ENCODE results near the gene TMLHE.
"Not testable (repeated sequence)": the region's sequence is repeated elsewhere in the genome, so short reads cannot be mapped to it uniquely, and the experiment has no call there.

Gene TMLHE

DNA sequence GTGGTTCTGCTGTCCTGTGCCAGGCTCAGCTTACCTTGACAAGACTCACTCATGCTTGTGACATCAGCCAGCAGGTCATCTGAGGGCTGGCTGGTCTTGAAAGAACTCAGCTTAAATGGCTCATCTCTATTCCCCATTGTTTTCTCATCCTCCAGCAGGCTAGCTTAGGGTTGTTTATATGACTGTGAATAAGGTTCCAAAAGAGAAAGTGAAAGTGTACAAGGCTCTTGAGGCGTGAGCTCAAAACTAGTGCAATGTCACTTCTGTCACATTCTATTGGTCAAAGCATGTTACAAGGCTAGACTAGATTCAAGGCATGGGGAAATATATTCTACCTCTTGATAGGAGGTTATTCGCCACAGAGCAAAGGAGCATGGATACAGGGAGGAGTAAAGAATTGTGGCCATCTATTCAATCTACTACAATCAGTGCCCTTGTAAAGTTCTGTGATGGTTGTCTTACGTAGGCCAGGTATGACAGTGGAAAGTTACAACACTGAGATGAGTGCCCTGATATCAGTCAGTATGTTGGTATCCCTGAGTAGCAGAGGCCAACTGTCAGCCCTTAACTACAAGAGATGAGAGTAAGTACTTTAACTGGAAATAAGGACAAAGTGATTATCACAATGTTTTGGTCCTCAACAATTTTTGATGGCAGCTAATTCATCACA lies 19.8 kb upstream of the TMLHE start:
- no peak overlapping the region for H3K4me3 ChIP-seq (replicated peaks; ENCODE audit: low read depth, low read length)

DNA sequence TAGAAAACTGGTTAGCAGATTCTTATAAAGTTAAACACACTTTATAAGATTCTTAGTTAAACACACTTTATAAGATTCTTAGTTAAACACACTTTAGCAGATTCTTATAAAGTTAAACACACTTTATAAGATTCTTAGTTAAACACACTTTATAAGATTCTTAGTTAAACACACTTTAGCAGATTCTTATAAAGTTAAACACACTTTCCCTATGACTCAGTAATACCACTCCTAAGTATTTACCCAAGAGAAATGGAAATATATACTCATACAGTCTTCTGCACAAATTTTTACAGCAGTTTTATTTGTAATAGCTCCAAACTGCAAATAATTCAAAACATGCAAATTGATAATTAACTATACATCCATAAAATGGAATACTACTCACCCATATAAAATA lies 7.4 kb upstream of the TMLHE start:
- H3K36me3 ChIP-seq (ENCODE audit: control insufficient read depth, insufficient read depth, low read length); H3K27me3 ChIP-seq (replicated peaks; ENCODE audit: control insufficient read depth, insufficient read depth, low read length); H3K4me3 ChIP-seq (replicated peaks; ENCODE audit: low read depth, low read length); DNase-seq (ENCODE audit: extremely low read depth, insufficient read length): not testable (repeated sequence)

More for the DNA sequence above, 19.8 kb upstream of the TMLHE start:
- Histone ChIP-seq H3K36me3 (ENCODE audit: control insufficient read depth, insufficient read depth, low read length) (no peaks in the 10 kb centered on the region), H3K27me3 (replicated peaks; ENCODE audit: control insufficient read depth, insufficient read depth, low read length) (no peaks in the 10 kb centered on the region)
- TF ChIP-seq CTCF (IDR thresholded peaks at IDR 0.05; ENCODE audit: insufficient read depth, low read length, poor library complexity, severe bottlenecking): no peak
- DNase-seq (ENCODE audit: extremely low read depth, insufficient read length): peak; percentile 13

DNA sequence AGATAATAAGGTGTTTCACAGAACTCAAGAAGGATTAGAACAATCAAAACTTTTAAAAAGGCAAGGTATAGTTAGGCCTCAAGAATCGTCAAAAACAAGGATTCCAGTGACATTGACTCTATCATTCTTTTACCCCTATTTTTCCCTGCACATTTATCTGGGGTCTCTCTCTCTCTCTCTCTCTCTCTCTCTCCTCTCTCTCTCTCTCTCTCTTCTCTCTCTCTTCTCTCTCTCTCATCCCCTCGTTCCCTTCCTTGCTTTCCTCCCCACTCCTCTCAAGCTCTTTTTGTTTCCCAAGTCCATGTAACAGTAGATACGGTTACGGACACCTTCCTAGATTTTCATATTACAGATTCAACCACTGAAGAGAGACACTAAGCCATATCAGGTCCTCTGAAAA lies 3.2 kb upstream of the TMLHE start:
- no peak for TF ChIP-seq CTCF (IDR thresholded peaks at IDR 0.05; ENCODE audit: insufficient read depth, low read length, poor library complexity, severe bottlenecking)
- Histone ChIP-seq H3K27me3 (replicated peaks; ENCODE audit: control insufficient read depth, insufficient read depth, low read length) (no peaks in the 10 kb centered on the region), H3K4me3 (replicated peaks; ENCODE audit: low read depth, low read length) (no peak overlapping the region), H3K36me3 (ENCODE audit: control insufficient read depth, insufficient read depth, low read length) (no peaks in the 10 kb centered on the region)
- DNase-seq (ENCODE audit: extremely low read depth, insufficient read length): no peak

DNA sequence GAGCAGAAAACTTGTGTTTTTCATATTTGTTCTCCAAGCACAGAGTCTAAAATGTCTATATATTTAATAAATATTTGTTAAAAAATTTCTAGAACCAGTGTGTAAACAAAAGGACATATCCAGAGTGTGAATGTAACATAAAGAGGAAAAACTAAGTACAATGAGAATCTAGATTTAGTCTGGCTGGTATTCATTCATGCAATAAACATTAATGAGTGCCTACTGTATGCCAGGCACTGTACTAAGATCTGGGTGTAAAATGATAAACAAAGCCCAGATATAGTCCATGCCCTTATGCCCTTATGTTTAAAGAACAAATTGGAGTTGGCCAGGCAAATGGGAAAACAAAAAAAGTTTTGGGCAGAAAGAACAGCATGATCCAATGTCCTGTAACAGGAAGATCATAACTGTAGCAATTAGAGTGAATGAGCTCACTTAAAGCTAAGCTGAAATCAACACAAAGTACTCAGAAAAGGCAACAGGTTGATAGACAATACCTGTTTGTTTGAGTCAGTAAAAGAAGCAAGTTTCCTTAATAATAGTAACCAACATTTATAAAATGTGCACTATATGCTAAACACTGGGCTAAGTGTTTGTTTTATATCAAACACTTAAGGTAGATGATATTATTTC lies 1.3 kb upstream of the TMLHE start:
- no peaks in the 10 kb centered on the region for H3K36me3 ChIP-seq (ENCODE audit: control insufficient read depth, insufficient read depth, low read length)
- H3K27me3 ChIP-seq (replicated peaks; ENCODE audit: control insufficient read depth, insufficient read depth, low read length): no peaks in the 10 kb centered on the region
- TF ChIP-seq CTCF (IDR thresholded peaks at IDR 0.05; ENCODE audit: insufficient read depth, low read length, poor library complexity, severe bottlenecking): no peak
- H3K4me3 ChIP-seq (replicated peaks; ENCODE audit: low read depth, low read length): no peak overlapping the region
- no peak for DNase-seq (ENCODE audit: extremely low read depth, insufficient read length)

- H3K36me3 ChIP-seq (ENCODE audit: control insufficient read depth, insufficient read depth, low read length): no peaks in the 10 kb centered on the region
- no peak for DNase-seq (ENCODE audit: extremely low read depth, insufficient read length)
- H3K27me3 ChIP-seq (replicated peaks; ENCODE audit: control insufficient read depth, insufficient read depth, low read length): no peaks in the 10 kb centered on the region
- TF ChIP-seq CTCF (IDR thresholded peaks at IDR 0.05; ENCODE audit: insufficient read depth, low read length, poor library complexity, severe bottlenecking): no peak
- H3K4me3 ChIP-seq (replicated peaks; ENCODE audit: low read depth, low read length): peak overlapping the region; percentile 85
These were observed 1.4 kb downstream of the TMLHE start for GRCh38 chrX:155611302-155611701.

DNA sequence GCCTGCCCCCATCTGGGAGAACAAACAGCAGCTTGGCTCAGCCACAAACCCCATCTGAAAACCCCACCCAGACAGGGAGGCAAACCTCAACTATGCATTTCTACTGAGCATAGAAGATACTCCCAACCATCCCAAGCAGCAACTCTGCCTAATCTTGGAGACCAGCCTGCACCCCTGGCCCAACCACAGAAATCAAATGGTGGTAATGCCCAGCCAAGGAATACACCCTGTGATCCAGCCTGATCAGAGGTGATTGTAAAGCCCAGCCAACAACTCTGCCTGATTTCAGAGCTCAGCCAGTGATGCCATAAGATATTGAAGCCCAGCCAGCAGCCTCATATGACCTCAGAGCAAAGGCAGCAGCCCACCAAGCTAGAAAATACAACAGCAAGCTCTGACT lies 19.8 kb downstream of the TMLHE start:
- no peaks in the 10 kb centered on the region; the same call in 1 of the 2 replicates for H3K36me3 ChIP-seq (ENCODE audit: control insufficient read depth, insufficient read depth, low read length)
- no peak for DNase-seq (ENCODE audit: extremely low read depth, insufficient read length)
- no peaks in the 10 kb centered on the region for H3K27me3 ChIP-seq (replicated peaks; ENCODE audit: control insufficient read depth, insufficient read depth, low read length)
- H3K4me3 ChIP-seq (replicated peaks; ENCODE audit: low read depth, low read length): no peak overlapping the region
- no peak for TF ChIP-seq CTCF (IDR thresholded peaks at IDR 0.05; ENCODE audit: insufficient read depth, low read length, poor library complexity, severe bottlenecking)
